ENCODE results near the gene TPRG1L. TPM values are rescaled to one million over a fixed set of nuclear protein-coding genes. Genes with fewer than 3 reads are reported as not detected.

The TPRG1L gene
- total RNA-seq, 4 donors from 2014 or later = 36.8 to 55.3 (median 50.3) TPM

DNA sequence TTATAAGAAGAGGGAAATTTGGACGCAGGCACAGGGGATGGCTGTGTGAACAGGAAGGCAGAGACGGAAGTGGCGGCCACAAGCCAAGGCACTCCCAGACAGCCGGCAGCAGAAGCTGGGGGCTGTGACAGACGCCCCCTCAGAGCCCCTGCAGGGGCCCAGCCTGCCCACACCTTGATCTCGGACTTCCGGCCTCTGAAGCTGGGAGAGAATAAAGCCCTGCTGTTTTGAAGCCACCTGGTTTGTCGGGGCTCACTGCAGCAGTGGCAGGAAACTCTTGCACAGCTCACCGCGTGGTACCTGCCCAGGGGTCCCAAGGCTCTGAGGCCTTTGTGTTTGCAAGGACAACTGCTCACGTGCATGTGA is 27.2 kb upstream of the TPRG1L start:
- Histone ChIP-seq H3K4me3 (peak overlapping the region in 2 of 4 donors; percentile 17 to 22), H3K27ac (replicated peaks in 1 of 4) (no peak overlapping the region), H3K9me3 (no peaks in the 10 kb centered on the region), H3K36me3 (no peaks in the 10 kb centered on the region), H3K4me1 (peaks cover 12 to 29% (median 25%) of the 10 kb centered on the region in 4 donors), H3K27me3 (peaks cover 0 to 19% (median 0%) of the 10 kb centered on the region in 4 donors)
- no peak for DNase-seq (ENCODE audit: extremely low spot score)
- WGBS = 75% methylated on average over 7 of the region's 11 CpGs
- intact Hi-C loops (cut with DNase I) = no loop called here
- no peak for TF ChIP-seq POLR2A (IDR thresholded peaks at IDR 0.05; ENCODE audit: low read depth)
- no peak for TF ChIP-seq EP300 (IDR thresholded peaks at IDR 0.05)
- TF ChIP-seq CTCF (IDR thresholded peaks at IDR 0.05) = no peak

DNA sequence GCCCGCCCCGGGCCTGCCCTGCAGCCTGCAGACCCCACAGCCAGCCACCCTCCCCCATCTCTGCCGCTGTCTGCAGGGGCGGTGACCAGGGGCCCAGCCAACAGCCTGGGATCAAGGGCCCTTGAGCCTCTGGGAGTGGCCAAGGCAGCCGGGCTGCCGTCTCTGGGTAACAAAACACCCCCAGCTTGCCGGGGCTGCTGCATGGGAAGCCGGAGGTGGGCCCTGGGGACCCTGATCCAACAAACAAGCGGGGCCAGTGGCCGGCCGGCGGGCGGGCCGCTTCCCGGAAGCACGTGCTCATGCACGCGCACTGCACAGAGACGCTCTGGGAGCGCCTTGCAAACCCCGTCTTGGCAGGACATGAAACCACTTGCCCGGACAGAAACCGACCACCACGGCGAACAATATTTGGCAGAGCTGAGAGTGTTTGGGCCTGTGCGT is 26.7 kb upstream of the TPRG1L start:
- DNase-seq (ENCODE audit: extremely low spot score) = no peak
- intact Hi-C loops (cut with DNase I) = no loop called here
- Histone ChIP-seq H3K4me1 (peaks cover 12 to 29% (median 24%) of the 10 kb centered on the region in 4 donors), H3K4me3 (peak overlapping the region in 3 of 4 donors; percentile 17 to 35 (median 22)), H3K27me3 (peaks cover 0 to 19% (median 0%) of the 10 kb centered on the region in 4 donors), H3K9me3 (no peaks in the 10 kb centered on the region), H3K27ac (replicated peaks in 1 of 4) (no peak overlapping the region), H3K36me3 (no peaks in the 10 kb centered on the region)
- WGBS = 61% methylated on average over 6 of the region's 26 CpGs
- TF ChIP-seq EP300 (IDR thresholded peaks at IDR 0.05) (no peak), POLR2A (IDR thresholded peaks at IDR 0.05; ENCODE audit: low read depth) (no peak), CTCF (IDR thresholded peaks at IDR 0.05) (no peak), POLR2AphosphoS5 (IDR thresholded peaks at IDR 0.05) (no peak)

DNA sequence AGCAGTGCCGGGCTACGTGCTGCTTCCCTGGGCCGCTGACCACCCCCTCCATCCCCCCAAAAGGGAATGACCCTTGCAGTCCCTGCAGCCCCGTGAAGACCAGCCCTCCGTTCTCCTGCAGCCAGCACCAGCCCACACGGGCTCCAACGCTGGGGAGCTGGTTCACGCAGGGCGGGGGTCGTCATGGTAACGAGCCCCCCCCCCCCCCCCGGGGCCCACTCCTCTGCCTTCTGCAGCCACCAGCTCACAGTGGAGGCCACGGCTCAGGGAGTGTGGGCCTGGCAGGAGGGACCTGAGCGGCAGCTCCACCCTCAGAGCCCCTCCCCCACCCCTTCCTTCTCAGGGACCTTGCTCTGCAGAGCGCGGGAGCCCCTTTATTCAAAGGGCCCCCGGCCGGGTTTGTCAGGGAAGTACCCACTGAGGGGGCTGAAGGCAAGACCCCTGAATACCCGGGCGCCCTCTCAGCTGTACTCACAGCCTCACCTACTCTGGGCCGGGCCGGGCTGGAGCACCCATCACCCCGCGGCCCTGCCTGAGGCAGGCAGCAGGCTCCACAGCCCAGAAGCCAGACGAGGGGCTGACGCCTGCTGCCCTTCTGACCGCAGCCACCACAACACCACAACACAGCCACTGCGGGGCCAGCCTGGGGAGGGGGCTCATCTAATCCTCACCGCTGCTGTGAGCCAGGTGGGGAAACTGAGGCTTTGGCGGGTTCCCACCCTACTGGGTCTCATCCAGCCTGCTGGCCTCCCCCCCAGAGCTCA is 26.1 kb upstream of the TPRG1L start:
- Histone ChIP-seq H3K4me1 (peaks cover 12 to 26% (median 21%) of the 10 kb centered on the region in 4 donors), H3K9me3 (no peaks in the 10 kb centered on the region), H3K4me3 (peak overlapping the region in 3 of 4 donors; percentile 17 to 35 (median 22)), H3K27ac (replicated peaks in 1 of 4) (no peak overlapping the region), H3K36me3 (no peaks in the 10 kb centered on the region), H3K27me3 (peaks cover 0 to 25% (median 0%) of the 10 kb centered on the region in 4 donors)
- intact Hi-C loops (cut with DNase I) = no loop called here
- no peak for DNase-seq (ENCODE audit: extremely low spot score)
- TF ChIP-seq CTCF (IDR thresholded peaks at IDR 0.05) (no peak), POLR2AphosphoS5 (IDR thresholded peaks at IDR 0.05) (no peak), POLR2A (IDR thresholded peaks at IDR 0.05; ENCODE audit: low read depth) (no peak), EP300 (IDR thresholded peaks at IDR 0.05) (no peak)
- no CpG with 5 or more reads among the region's 30 CpGs for WGBS

DNA sequence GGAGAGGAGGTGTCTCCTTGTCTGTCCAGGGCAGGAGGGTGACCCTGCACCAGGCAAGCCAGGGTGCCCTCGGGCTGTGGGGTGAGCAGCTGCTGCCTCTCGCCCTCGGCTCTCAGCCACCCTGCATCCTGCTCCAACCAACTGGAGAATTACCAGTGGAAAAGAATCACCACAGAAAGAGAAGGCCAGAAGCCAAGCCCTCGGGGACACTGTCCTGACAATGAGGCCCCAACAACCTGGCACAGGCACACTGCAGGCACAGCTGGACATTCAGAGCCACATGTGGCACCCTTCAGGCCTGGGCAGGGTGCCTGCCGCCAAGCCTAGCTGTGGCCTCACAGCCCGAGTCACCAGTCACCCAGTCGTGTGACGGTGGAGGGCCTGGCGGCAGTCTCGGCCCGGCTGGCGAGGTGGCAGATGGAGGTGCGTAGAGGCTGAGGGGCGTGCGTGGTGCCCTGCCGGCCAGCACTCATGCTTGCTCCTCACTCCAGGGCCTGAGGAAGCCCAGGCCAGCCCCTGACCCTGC is 25.5 kb upstream of the TPRG1L start:
- Histone ChIP-seq H3K4me1 (peaks cover 12 to 24% (median 21%) of the 10 kb centered on the region in 4 donors), H3K4me3 (no peak overlapping the region), H3K36me3 (no peaks in the 10 kb centered on the region), H3K27me3 (peaks cover 0 to 32% (median 0%) of the 10 kb centered on the region in 4 donors), H3K27ac (replicated peaks in 1 of 4) (no peak overlapping the region), H3K9me3 (no peaks in the 10 kb centered on the region)
- intact Hi-C loops (cut with DNase I) = no loop called here
- TF ChIP-seq CTCF (IDR thresholded peaks at IDR 0.05) (no peak), POLR2A (IDR thresholded peaks at IDR 0.05; ENCODE audit: low read depth) (no peak), EP300 (IDR thresholded peaks at IDR 0.05) (no peak), POLR2AphosphoS5 (IDR thresholded peaks at IDR 0.05) (no peak)
- no peak for DNase-seq (ENCODE audit: extremely low spot score)
- WGBS = 90% methylated on average over 2 of the region's 16 CpGs

Measured in esophagus muscularis mucosa (tissue), 4 donors.